GM18499 (cell line): ENCODE data around the gene SAMD5.

Source experiments
- ATAC-seq: cut with Tn5 transposase; IDR thresholded peaks from one replicate; pipeline ENCODE4 v1.9.1; 2021; ENCODE audit warnings: moderate number of reproducible peaks; ENCODE audit not compliant: insufficient read depth, unreplicated experiment

Gene SAMD5

GRCh38 chr6:147561726-147562125 lies 53.2 kb downstream of the SAMD5 start:
- no peak for ATAC-seq

GRCh38 chr6:147563472-147563871 lies 55.0 kb downstream of the SAMD5 start:
- no peak for ATAC-seq

DNA sequence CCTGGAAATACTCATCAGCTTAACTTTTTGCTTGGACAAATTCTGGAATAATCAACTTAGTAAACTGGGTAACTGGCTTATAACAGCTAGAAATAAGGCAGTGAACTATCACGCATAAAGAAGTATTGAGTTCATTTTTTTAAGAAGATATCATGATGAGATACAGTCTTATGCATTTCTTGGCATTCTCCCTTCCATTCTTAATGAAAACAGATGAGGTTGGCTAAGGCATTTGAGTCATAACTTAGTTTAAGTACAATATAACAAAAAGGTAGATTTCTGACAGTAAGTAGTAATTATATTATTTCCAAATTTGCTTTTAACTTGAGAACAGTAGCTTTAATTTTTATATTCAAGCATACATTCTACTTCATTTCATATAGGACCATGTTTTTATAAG lies 56.1 kb downstream of the SAMD5 start:
- ATAC-seq: no peak

- ATAC-seq: no peak
Observed at GRCh38 chr6:147566244-147566898, 57.9 kb downstream of the SAMD5 start.

DNA sequence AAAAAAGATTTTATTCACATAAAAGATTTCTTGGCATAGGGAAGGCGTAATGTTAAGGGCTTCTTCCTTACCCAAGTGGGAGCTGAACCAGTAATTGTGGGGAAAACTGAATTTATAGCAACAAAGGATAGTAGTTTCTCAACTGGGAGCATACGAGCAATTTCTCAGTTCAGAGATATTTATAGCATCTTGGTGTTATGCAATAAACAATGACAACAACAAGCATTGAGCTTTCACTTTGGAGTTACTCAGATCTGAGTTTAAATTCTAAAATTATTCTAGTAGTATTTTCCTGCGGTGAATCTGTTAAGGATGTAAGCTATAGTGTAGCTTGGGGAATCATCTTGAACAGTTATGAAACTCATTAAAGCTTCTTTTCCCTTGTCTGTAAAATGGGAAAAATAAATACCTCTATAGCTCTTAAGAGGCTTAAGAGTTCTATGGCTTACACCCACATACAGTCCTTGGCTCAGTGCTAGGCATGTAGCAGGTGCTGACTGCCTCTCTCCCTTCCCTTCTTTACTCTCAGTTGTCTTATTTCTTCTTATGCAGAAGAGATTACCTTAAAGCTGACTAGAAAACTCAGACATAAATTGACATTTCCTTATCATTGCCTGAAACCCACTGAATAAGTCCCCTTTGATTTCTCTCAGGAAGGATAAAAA lies 58.8 kb downstream of the SAMD5 start:
- no peak for ATAC-seq

GRCh38 chr6:147569788-147570187 lies 61.3 kb downstream of the SAMD5 start:
- ATAC-seq: no peak

- no peak for ATAC-seq
Observed at GRCh38 chr6:147570681-147571080, 62.2 kb downstream of the SAMD5 start.

DNA sequence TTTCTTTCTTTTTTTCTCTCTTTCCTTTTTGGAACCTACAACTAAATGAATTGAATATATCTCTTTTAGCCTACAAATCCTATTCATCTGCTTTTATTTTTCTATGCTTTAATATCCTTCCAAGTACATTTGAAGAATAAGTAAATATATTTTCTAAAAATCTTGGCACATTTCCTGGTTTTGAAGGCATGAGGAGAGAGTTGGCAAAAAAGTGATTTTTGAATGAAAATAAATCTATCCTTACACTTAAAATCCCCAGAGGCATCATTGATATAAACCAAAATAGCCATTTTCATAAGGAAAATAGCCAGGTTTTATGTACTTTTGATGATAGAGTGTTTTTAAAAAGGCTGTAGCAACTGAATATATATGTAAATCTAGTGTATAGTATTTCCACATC lies 69.0 kb downstream of the SAMD5 start:
- ATAC-seq: no peak

DNA sequence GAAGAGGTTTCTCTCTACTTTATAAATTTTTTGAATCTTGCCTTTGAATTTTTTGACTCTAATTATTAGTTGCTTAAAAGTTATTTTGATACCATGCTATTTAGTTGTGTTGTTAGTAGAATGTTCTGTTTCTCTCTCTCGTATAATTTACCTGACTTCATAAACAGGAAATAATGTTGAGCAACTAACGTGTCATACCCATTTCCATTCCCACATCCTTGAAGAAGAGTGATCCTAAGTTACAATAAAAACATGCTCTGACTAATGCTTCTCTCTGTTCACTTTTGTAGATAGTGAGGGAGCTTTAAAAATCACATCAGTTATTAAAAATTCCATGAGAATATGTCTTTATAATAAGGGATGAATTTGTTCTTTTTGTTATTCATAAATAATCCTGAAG lies 69.7 kb downstream of the SAMD5 start:
- no peak for ATAC-seq

DNA sequence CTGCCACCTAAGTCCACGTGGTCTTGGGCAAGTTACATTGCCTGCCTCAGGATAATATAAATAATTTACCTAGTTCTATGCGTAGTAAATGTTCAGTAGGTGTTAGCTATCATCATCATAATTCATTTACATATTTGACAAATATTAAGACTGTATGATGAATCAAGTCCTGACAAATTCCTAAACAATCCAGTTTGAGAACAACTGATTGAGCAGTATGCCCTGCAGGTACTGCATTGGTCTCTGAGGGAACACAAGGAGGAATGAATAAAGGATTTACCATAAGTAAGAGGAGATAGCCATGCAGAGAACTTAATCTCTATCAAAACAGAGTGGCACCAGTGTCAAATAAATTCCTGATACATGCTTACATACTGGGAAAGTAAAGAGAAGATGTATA lies 70.4 kb downstream of the SAMD5 start:
- ATAC-seq: no peak

DNA sequence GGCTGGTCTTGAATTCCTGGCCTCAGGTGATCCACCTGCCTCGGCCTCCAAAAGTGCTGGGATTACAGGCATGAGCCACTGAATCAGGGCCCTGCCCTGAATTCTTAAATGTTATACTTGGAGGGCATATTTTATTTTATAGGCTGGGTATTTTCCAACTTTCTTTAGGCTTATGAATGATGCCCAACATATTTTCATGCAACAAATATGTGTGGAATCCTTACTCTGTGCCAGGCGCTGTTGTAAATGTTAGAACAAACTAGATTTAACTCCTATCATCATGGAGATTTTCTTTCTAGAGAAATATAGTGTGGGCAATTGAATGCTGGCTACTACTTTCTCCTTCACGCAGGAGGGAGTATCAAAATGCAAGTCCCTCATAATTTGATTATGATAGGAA lies 71.2 kb downstream of the SAMD5 start:
- no peak for ATAC-seq

DNA sequence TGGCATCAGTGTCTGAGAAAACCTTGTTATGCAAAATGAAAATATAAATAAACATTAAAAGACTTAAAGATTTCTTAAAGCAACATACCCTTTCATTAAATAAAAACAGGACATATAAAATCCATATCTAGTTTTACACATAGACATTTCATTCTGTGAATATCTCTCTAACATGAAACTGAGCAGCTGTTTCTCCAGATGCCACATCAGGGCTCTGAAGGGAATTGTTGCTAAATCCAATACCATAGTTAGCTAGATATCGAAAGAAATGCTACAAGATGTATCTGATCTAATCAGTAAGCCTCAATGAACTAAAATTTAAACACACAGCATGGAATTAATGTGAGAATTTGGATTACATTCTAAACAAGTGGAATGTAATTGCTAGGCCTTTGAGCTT lies 74.5 kb downstream of the SAMD5 start:
- no peak for ATAC-seq

DNA sequence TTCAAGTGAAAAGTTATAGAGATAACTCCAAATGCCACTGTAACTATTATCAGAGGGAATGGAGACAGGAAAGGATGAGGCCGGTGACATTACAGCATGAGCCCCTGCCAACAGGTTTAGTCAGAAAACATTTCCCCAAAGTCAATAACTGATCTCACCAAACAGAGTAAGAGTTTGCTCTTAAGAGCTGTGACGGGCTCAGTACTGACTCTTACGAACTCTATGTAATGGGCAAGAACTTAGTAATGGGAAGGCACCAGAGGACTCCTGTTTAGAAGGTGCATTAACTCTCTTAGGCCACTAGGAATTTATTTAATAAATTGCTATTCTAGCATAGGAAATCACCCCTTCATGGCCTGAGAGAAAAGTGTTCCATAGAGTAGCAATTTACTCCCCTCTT lies 76.8 kb downstream of the SAMD5 start:
- no peak for ATAC-seq

GRCh38 chr6:147586044-147586443 lies 77.6 kb downstream of the SAMD5 start:
- ATAC-seq: no peak

DNA sequence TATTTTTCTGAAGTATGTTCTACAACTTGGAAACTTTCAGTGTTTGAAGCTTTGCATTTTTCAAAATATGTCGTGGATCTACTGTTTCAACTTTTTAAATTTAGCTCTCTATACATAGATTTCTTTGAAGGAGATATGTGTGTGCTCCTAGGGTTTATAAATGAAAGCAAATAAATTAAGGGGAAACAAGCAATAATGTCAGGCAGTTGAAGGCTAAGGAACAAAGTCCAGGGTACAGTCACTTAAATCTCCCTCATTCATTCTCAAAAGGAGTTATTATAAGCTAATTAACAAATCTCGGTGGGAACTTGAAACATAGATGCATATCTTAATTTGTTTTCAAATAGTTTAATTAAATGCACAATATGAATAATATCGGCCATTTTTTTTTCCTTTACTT lies 79.4 kb downstream of the SAMD5 start:
- ATAC-seq: no peak

GRCh38 chr6:147588469-147588868 lies 80.0 kb downstream of the SAMD5 start:
- ATAC-seq: no peak

DNA sequence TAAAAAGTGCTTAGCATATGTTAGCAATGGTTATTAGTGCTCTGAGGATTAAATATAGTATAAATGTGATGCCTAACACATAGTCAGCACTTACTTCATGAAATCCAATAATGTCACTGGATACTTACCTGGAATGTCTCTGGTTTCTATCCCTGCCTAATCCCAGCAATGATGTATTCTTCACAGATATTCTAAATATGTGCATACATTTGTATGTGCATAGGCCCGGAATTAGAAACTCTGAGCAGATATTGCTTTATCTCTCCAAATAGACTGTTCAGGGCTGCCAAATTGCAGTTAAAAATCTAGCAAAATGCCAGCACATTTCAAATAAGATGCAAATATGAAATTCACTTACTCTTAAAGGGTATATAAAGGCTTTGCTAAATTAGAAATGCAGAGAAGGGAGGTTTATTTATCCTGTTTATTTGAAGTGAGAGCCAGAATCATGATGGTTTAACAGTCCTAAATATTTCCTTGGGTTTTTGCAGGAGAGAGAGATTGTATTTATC lies 81.3 kb downstream of the SAMD5 start:
- no peak for ATAC-seq

- no peak for ATAC-seq
Observed at GRCh38 chr6:147595961-147596360, 87.5 kb downstream of the SAMD5 start.

- no peak for ATAC-seq
Observed at GRCh38 chr6:147603392-147604081, 95.0 kb downstream of the SAMD5 start.

GRCh38 chr6:147604373-147604772 lies 95.9 kb downstream of the SAMD5 start:
- ATAC-seq: no peak

- ATAC-seq: no peak
Observed at GRCh38 chr6:147611992-147612391, 103.5 kb downstream of the SAMD5 start.
